Measurements from ENCODE around the gene PPP6R3. TPM values are rescaled to one million over a fixed set of nuclear protein-coding genes. Genes with fewer than 3 reads are reported as not detected.

PPP6R3 gene
- total and polyA plus RNA-seq, 2 donors (not counting 3 experiments of a cell fraction or from before 2014, with no cell fraction given) = 31.7 to 98.8 TPM

DNA sequence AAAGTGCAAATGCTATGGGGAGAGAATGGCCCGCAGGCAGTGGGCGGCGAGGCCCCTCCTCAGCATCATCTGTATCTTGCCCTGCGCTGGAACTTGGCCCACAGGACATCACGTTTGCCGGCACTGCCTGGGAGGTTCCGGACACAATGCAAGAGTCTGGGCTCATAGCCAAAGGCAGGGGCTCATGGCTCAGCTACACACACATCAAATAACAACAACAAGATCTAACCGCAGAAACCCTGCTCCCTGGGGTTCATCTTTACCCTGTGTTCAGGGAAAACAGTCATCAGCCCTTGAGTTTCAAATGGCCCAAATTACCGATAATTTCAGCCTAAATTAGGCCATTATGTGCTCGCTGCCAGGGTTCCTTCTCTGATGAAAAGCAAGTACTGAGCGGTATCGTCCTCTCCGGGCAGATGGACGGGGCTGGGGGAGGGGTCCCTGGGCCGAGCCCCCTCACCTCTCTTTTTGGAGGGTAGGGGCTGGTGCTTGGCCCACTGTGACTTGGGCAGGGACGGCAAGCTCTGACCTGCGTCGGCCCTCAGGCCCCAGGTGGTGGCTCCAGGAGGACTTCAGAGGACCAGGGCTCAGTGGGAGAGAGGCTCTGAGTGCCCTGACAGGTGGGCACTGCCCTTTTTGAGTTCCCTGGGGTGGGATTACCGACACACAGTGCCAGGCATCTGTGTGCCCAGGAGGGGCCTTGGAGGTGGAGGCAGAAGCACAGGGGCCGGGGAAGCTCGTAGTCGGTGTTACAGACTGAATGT lies 198.8 kb downstream of the PPP6R3 start:
- Histone ChIP-seq H3K27ac (ENCODE audit: insufficient read depth, low read depth, low read length) (no peak overlapping the region), H3K36me3 (ENCODE audit: control insufficient read depth in 2 of 2, extremely low read depth in 1 of 2, insufficient read depth in 2 of 2, low read length in 2 of 2) (no peaks in the 10 kb centered on the region), H2AFZ (ENCODE audit: low read depth, low read length) (no peak overlapping the region), H3K4me2 (ENCODE audit: insufficient read depth, low read length) (no peak overlapping the region), H3K4me1 (ENCODE audit: control insufficient read depth, extremely low read depth, insufficient read depth, low read length) (peaks cover 4% of the 10 kb centered on the region), H3K79me2 (ENCODE audit: control insufficient read depth, insufficient read depth, low read length) (no peaks in the 10 kb centered on the region), H3K27me3 (ENCODE audit: control insufficient read depth in 2 of 2, insufficient read depth in 2 of 2, low read length in 2 of 2) (peaks cover 0 to 2% of the 10 kb centered on the region in 2 experiments), H3K4me3 (replicated peaks in 1 of 3; ENCODE audit: insufficient read depth in 1 of 3, low read depth in 1 of 3, low read length in 3 of 3) (no peak overlapping the region), H4K20me1 (replicated peaks; ENCODE audit: control insufficient read depth, extremely low read depth, insufficient read depth, low read length) (no peaks in the 10 kb centered on the region), H3K9ac (replicated peaks; ENCODE audit: extremely low read depth, insufficient read depth, low read length) (no peak overlapping the region), H3K9me1 (replicated peaks; ENCODE audit: control insufficient read depth, extremely low read depth, insufficient read depth, low read length) (no peaks in the 10 kb centered on the region), H3K9me3 (replicated peaks; ENCODE audit: control insufficient read depth, insufficient read depth, low read length) (no peaks in the 10 kb centered on the region)
- ChIA-PET CTCF (interaction anchor here (1.0 to 1.6 kb wide), 7 partner anchors 16 to 1024 kb away, joined by 3 to 5 read pairs (median 3); no protein-coding TSS in a partner anchor), POLR2A (no interaction called here)
- DNase-seq (ENCODE audit: low read depth, low spot score) = peak; percentile 91
- TF ChIP-seq MYC (IDR thresholded peaks at IDR 0.05; ENCODE audit: low read depth, low read length) (no peak), POLR2A (IDR thresholded peaks at IDR 0.05; ENCODE audit: low read depth, low read length) (no peak), CTCF (IDR thresholded peaks at IDR 0.05; ENCODE audit: extremely low read depth in 1 of 2, insufficient read depth in 1 of 2, low read depth in 1 of 2, low read length in 2 of 2) (no peak), JUN (IDR thresholded peaks at IDR 0.05; ENCODE audit: borderline replicate concordance, insufficient read depth, insufficient read length, low read depth) (no peak), MAX (IDR thresholded peaks at IDR 0.05; ENCODE audit: insufficient read depth, insufficient read length) (no peak), FOS (IDR thresholded peaks at IDR 0.05; ENCODE audit: borderline replicate concordance, insufficient read depth, low read length) (no peak), GATA2 (IDR thresholded peaks at IDR 0.05; ENCODE audit: insufficient read depth, insufficient read length, low read depth, low read length) (no peak), EZH2 (IDR thresholded peaks at IDR 0.05; ENCODE audit: borderline replicate concordance, low read depth, low read length, severe bottlenecking) (no peak), POLR2AphosphoS5 (IDR thresholded peaks at IDR 0.05; ENCODE audit: insufficient read depth, low read depth, low read length) (peak; percentile 69)
- peak; percentile 96 for FAIRE-seq
- BruUV-seq (replicated peaks) = no TSS peak
- intact Hi-C loops (cut with micrococcal nuclease) = no loop called here
- dilution Hi-C loops (cut with MboI; ENCODE audit: extremely low pct_ligation_motif_present, low sequenced_read_pairs) = no loop called here

Data from endothelial cell of umbilical vein (primary cell).